Measurements from ENCODE around the gene TBC1D10B.

- TF ChIP-seq CTCF (conservative IDR thresholded peaks at IDR 0.05): no peak
- TF ChIP-seq ZFX (IDR thresholded peaks at IDR 0.05): no peak
Measured at GRCh38 chr16:30357715-30358576, 12.3 kb downstream of the TBC1D10B start.

Data from C4-2B (cell line).